DND-41 (cell line): ENCODE results near the gene CCHCR1.

Experiments
- ATAC-seq: fragments of 200-7000 bp; cut with Tn5 transposase; 3 replicates; pipeline ENCODE4 v1.9.1; 2021; ENCODE audit warnings: low read depth; ENCODE audit not compliant: insufficient read depth
- DNase-seq: peaks from one replicate; pipeline ENCODE4 v3.0.0-alpha.2; 2020
- H2AFZ ChIP-seq: 2 replicates; pipeline ENCODE4 v1.6.0; 2012; ENCODE audit warnings: low read depth, low read length
- H3K27ac ChIP-seq: 2 replicates; pipeline ENCODE4 v1.5.1; 2012; ENCODE audit warnings: low read length, inconsistent platforms
- H3K27me3 ChIP-seq: fragments of 200-600 bp; sonication (generic); 2 replicates; pipeline ENCODE4 v1.6.0; 2012; ENCODE audit warnings: low read length, mild to moderate bottlenecking, inconsistent platforms; ENCODE audit not compliant: insufficient read depth, poor library complexity
- H3K36me3 ChIP-seq: 2 replicates; pipeline ENCODE4 v1.5.1; 2012; ENCODE audit warnings: low read length, inconsistent platforms; ENCODE audit not compliant: insufficient read depth
- H3K4me1 ChIP-seq: 2 replicates; pipeline ENCODE4 v1.5.1; 2012; ENCODE audit warnings: mild to moderate bottlenecking, low read length; ENCODE audit not compliant: insufficient read depth
- H3K4me2 ChIP-seq: 2 replicates; pipeline ENCODE4 v1.6.0; 2012; ENCODE audit warnings: mild to moderate bottlenecking, moderate library complexity, low read length, inconsistent platforms; ENCODE audit not compliant: insufficient read depth
- H3K4me3 ChIP-seq, 2 experiments: fragments of 200-600 bp in 1 of 2; shearing (Covaris generic) in 1 of 2; 2 replicates each; pipeline ENCODE4 v1.5.1; 2012 to 2016; ENCODE audit warnings: inconsistent platforms in 2 of 2, low read length in 2 of 2, mild to moderate bottlenecking in 2 of 2, low read depth in 1 of 2, moderate library complexity in 1 of 2
- H3K79me2 ChIP-seq: 2 replicates; pipeline ENCODE4 v1.6.0; 2012; ENCODE audit warnings: low read length, inconsistent platforms; ENCODE audit not compliant: insufficient read depth
- H3K9ac ChIP-seq: 2 replicates; pipeline ENCODE4 v1.6.0; 2012; ENCODE audit warnings: low read depth, mild to moderate bottlenecking, inconsistent platforms, low read length, moderate library complexity
- H3K9me3 ChIP-seq: 2 replicates; pipeline ENCODE4 v1.5.1; 2012; ENCODE audit warnings: low read length, moderate library complexity, mild to moderate bottlenecking, inconsistent platforms; ENCODE audit not compliant: insufficient read depth, severe bottlenecking
- H4K20me1 ChIP-seq: 2 replicates; pipeline ENCODE4 v1.6.0; 2012; ENCODE audit warnings: low read length; ENCODE audit not compliant: insufficient read depth
- EZH2 ChIP-seq: IDR thresholded peaks from 3 replicates; pipeline ENCODE4 v1.6.1; 2012; ENCODE audit warnings: borderline replicate concordance, low read depth, mild to moderate bottlenecking, moderate library complexity, low read length, inconsistent platforms; ENCODE audit not compliant: severe bottlenecking
- TF ChIP-seq, protein P1 (sequence below): IDR thresholded peaks from 2 replicates; pipeline ENCODE4 v1.5.1; 2012; ENCODE audit warnings: borderline replicate concordance, low read length, moderate library complexity, mild to moderate bottlenecking; ENCODE audit not compliant: poor library complexity, severe bottlenecking; ENCODE audit errors: extremely low read depth

The CCHCR1 gene

DNA sequence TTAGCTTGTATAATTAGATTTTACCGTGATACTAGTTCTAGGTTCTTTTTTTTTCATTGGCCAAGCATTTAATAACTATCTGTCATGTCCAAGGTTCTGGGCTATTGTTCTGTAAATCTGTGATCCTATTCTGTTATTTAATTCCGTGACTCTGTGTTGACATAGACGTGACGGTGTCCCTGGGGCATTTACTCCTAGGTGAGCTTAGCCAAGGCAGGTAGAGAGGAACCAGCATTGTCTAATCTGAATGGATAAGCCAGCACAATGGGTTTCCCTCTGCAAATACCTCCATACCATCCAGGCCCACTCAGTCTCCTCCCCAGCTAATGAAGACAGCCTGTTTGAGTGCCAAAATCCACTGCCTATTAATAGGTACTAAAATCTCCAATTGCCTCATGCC lies 28.5 kb downstream of the CCHCR1 start:
- no peak for TF ChIP-seq EZH2
- TF ChIP-seq, protein P1, sequence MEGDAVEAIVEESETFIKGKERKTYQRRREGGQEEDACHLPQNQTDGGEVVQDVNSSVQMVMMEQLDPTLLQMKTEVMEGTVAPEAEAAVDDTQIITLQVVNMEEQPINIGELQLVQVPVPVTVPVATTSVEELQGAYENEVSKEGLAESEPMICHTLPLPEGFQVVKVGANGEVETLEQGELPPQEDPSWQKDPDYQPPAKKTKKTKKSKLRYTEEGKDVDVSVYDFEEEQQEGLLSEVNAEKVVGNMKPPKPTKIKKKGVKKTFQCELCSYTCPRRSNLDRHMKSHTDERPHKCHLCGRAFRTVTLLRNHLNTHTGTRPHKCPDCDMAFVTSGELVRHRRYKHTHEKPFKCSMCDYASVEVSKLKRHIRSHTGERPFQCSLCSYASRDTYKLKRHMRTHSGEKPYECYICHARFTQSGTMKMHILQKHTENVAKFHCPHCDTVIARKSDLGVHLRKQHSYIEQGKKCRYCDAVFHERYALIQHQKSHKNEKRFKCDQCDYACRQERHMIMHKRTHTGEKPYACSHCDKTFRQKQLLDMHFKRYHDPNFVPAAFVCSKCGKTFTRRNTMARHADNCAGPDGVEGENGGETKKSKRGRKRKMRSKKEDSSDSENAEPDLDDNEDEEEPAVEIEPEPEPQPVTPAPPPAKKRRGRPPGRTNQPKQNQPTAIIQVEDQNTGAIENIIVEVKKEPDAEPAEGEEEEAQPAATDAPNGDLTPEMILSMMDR: no peak
- peaks cover 6% of the 10 kb centered on the region for H3K27me3 ChIP-seq
- DNase-seq: no peak
- no peak overlapping the region for H3K4me2 ChIP-seq
- H3K9me3 ChIP-seq: no peaks in the 10 kb centered on the region
- no peak overlapping the region for H3K4me3 ChIP-seq
- no peak overlapping the region for H3K9ac ChIP-seq
- H3K79me2 ChIP-seq: no peaks in the 10 kb centered on the region
- no peak overlapping the region for H3K27ac ChIP-seq
- no peaks in the 10 kb centered on the region for H3K4me1 ChIP-seq
- no peaks in the 10 kb centered on the region for H3K36me3 ChIP-seq
- no peak overlapping the region for H2AFZ ChIP-seq
- no peak for ATAC-seq
- no peaks in the 10 kb centered on the region for H4K20me1 ChIP-seq

DNA sequence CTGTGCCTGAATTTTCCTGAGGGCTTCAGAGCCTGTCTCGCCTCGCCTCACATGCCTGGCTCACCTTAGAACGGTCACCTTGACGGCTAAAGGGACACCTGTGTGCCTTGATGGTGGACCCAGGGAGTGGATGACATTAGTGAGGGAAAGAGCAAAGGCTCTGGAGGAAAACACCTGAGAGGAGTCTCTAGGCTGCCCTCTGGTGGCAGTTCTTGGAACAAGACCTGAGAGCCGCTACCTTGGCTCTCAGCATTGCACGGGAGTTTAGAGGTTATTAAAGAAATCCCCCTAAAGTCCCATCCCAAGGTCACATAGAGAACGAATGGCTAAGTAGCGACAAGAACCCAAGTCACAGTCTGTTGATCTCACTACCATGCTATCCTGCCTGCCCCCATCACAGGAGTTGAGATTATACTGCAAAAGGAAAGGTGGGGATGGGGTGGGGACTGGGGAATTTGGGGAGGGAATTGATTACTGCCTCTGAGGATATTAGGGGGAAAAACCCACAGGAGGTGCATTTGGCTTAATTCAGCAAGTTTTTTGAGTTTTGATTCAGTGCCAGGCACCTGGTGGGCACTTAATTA lies 29.4 kb downstream of the CCHCR1 start:
- H2AFZ ChIP-seq: no peak overlapping the region
- peak; percentile 72 for DNase-seq

DNA sequence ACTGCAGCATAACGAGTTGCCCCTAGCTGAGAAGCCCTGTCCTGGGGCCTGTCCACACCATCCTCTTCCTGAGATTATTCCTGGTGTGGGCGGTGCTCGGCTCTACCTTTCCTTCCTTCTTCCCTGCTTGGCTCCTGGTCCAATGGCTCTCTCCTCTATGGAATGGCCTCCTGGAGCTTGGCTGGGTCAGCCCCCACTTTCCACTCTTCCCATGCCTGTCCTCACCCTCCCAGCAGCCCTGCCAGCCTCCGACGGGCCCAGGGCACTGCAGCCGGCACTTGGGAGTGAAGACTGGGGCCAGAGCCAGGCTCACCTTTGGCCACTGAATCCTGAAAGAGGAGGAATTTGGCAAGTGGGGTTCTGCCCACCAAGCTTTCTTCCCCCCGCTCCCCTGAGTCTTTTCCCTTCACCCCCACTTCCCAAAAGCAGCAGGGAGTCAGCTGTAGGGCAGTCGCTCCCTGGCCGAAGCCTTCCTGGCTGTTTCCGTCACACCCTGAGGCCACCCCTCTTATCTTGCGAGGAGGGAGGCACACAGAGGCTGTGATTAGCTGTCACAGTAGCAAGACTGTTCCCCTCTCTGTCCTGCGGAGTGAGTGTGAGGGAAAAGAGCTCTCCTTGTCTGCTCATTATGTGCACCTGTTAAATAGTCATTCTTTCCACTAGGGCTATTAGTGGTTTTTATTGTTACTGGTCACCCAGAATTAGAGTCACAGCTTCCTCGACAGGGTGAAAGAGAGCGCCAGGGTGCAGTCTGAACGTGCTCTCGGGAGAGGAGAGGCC lies 31.0 kb downstream of the CCHCR1 start:
- Histone ChIP-seq H4K20me1 (no peaks in the 10 kb centered on the region), H3K9ac (no peak overlapping the region), H3K9me3 (no peaks in the 10 kb centered on the region), H2AFZ (no peak overlapping the region), H3K4me3 (no peak overlapping the region), H3K36me3 (no peaks in the 10 kb centered on the region), H3K4me1 (no peaks in the 10 kb centered on the region), H3K27ac (no peak overlapping the region), H3K79me2 (no peaks in the 10 kb centered on the region), H3K4me2 (no peak overlapping the region), H3K27me3 (peaks cover 12% of the 10 kb centered on the region)
- TF ChIP-seq, protein P1: no peak
- no peak for TF ChIP-seq EZH2
- ATAC-seq (no peak), DNase-seq (no peak)

More for the DNA sequence above, 29.4 kb downstream of the CCHCR1 start:
- Histone ChIP-seq H4K20me1 (no peaks in the 10 kb centered on the region), H3K9ac (no peak overlapping the region), H3K27me3 (peaks cover 10% of the 10 kb centered on the region), H3K36me3 (no peaks in the 10 kb centered on the region), H3K4me2 (no peak overlapping the region), H3K4me3 (no peak overlapping the region), H3K9me3 (no peaks in the 10 kb centered on the region), H3K27ac (no peak overlapping the region), H3K4me1 (no peaks in the 10 kb centered on the region), H3K79me2 (no peaks in the 10 kb centered on the region)
- peak; percentile 79 for ATAC-seq
- TF ChIP-seq, protein P1: peak; percentile 86
- TF ChIP-seq EZH2: no peak
